ENCODE results near the gene UBE2G2. TPM values are rescaled to one million over a fixed set of nuclear protein-coding genes. Genes with fewer than 3 reads are reported as not detected.
A peak's percentile ranks its signal among the peaks of the same experiment; 100 is the strongest.

Gene UBE2G2
- total RNA-seq, 2 donors from 2014 or later, result 85.2 to 95.6 TPM

GRCh38 chr21:44760376-44760775 is 41.2 kb downstream of the UBE2G2 start:
- DNase-seq (no peak), ATAC-seq (replicated peaks in 1 of 2) (no peak)
- H3K36me3 Mint-ChIP-seq (ENCODE audit: insufficient read depth in 2 of 2), result no peaks in the 10 kb centered on the region
- H3K4me3 Mint-ChIP-seq, result no peak overlapping the region
- H3K27ac Mint-ChIP-seq, result no peak overlapping the region
- no peaks in the 10 kb centered on the region for H3K9me3 Mint-ChIP-seq
- H3K27me3 Mint-ChIP-seq (ENCODE audit: low read depth), result no peaks in the 10 kb centered on the region
- H3K4me1 Mint-ChIP-seq (ENCODE audit: low read depth), result peaks cover 4% of the 10 kb centered on the region

GRCh38 chr21:44759628-44760285 is 41.9 kb downstream of the UBE2G2 start:
- DNase-seq, result no peak
- Mint-ChIP-seq H3K9me3 (no peaks in the 10 kb centered on the region), H3K27me3 (ENCODE audit: low read depth) (no peaks in the 10 kb centered on the region), H3K36me3 (ENCODE audit: insufficient read depth in 2 of 2) (no peaks in the 10 kb centered on the region), H3K27ac (no peak overlapping the region), H3K4me1 (ENCODE audit: low read depth) (no peaks in the 10 kb centered on the region), H3K4me3 (no peak overlapping the region)
- ATAC-seq (replicated peaks in 1 of 2), result no peak

DNA sequence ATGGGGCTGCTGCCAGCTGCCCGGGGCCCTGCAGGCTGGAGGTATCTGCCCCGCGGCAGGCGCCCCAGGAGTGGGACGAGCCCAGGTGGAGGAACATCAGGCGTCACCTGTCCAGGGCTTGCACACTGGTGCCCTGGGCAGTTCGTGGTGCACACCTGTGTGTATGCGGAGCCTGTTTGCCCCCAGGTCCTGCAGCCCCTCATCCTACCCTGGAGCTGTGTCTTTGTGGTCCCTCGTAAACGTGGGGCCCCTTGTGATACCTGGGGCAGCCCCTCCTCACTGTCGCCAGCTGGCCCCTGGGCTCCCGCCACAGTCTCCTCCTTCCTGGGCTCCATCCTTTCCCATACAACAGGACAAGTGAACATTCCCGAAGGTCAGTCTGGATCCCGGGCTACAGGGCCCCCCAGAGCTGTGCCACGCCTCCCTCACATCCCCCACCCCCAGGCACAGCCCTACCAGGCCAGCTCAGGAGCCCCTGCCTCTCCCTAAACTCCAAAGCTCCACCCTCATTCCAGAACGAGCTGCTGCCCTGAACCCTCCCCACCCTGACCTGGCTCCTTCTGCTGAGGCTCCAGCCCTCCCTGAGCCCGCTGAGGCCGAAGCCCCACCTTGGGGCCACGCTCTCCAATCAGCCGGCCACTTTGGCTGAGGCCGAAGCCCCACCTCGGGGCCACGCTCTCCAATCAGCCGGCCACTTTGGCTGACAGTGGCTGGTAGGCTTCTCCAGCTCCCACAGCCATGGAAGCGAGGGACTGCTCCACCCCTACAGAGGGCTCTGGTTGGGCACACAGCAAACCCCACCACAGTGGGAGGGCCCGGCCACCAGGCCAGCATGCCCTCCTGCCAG is 42.6 kb downstream of the UBE2G2 start:
- Mint-ChIP-seq H3K9me3 (no peaks in the 10 kb centered on the region), H3K4me1 (ENCODE audit: low read depth) (no peaks in the 10 kb centered on the region), H3K4me3 (no peak overlapping the region), H3K36me3 (ENCODE audit: insufficient read depth in 2 of 2) (no peaks in the 10 kb centered on the region), H3K27ac (no peak overlapping the region), H3K27me3 (ENCODE audit: low read depth) (no peaks in the 10 kb centered on the region)
- ATAC-seq (replicated peaks in 1 of 2), result no peak
- no peak for DNase-seq

GRCh38 chr21:44758141-44758561 is 43.5 kb downstream of the UBE2G2 start:
- no peak for DNase-seq
- H3K27ac Mint-ChIP-seq, result no peak overlapping the region
- H3K9me3 Mint-ChIP-seq, result no peaks in the 10 kb centered on the region
- ATAC-seq (replicated peaks in 1 of 2), result no peak
- no peaks in the 10 kb centered on the region for H3K36me3 Mint-ChIP-seq (ENCODE audit: insufficient read depth in 2 of 2)
- no peak overlapping the region for H3K4me3 Mint-ChIP-seq
- no peaks in the 10 kb centered on the region for H3K4me1 Mint-ChIP-seq (ENCODE audit: low read depth)
- H3K27me3 Mint-ChIP-seq (ENCODE audit: low read depth), result no peaks in the 10 kb centered on the region

- H3K27ac Mint-ChIP-seq, result no peak overlapping the region
- H3K36me3 Mint-ChIP-seq (ENCODE audit: insufficient read depth in 2 of 2), result no peaks in the 10 kb centered on the region
- H3K4me3 Mint-ChIP-seq, result no peak overlapping the region
- H3K9me3 Mint-ChIP-seq, result no peaks in the 10 kb centered on the region
- DNase-seq (no peak), ATAC-seq (replicated peaks in 1 of 2) (no peak)
- no peaks in the 10 kb centered on the region for H3K27me3 Mint-ChIP-seq (ENCODE audit: low read depth)
- no peaks in the 10 kb centered on the region for H3K4me1 Mint-ChIP-seq (ENCODE audit: low read depth)
Measured at GRCh38 chr21:44757731-44758130, 43.9 kb downstream of the UBE2G2 start.

DNA sequence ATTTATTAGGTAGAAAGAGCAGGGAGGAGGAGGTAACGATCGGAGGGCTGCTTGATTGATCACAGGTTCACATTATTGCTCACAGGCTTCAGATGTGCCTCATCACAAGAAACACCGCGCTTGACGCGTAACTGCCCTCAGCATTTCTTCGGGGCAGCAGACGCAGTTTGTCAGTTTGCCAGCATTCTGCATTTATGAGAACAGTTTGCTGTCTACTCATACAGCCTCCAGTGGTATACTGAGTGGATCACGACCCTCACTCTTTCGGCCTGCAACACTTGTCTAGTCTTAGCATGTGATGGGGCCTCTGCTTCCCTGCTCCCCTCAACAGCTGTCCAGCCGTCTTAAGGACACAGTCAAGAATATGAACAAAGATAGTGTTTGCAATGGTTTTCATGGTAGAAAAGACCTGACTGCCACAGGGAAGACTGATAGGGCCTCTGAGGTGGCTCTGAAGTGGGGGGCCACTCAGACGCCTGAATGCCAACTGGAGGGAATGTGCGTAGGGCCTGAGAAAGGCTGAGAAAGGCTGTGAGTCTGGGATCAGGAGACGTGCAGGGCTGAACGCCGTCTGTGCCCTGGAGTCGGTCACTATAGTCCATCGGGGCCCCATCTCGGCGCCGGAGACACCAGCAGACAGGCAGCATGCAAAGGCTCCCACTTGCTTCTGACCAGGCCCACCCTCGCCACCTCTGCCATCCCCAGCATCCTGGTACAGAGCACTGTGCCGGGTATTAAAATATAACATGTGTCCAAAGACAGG is 45.0 kb downstream of the UBE2G2 start:
- ATAC-seq (replicated peaks in 1 of 2), result no peak
- Mint-ChIP-seq H3K27ac (no peak overlapping the region), H3K36me3 (ENCODE audit: insufficient read depth in 2 of 2) (no peaks in the 10 kb centered on the region), H3K4me1 (ENCODE audit: low read depth) (no peaks in the 10 kb centered on the region), H3K9me3 (no peaks in the 10 kb centered on the region), H3K4me3 (no peak overlapping the region), H3K27me3 (ENCODE audit: low read depth) (no peaks in the 10 kb centered on the region)
- DNase-seq, result no peak

GRCh38 chr21:44755227-44755626 is 46.4 kb downstream of the UBE2G2 start:
- DNase-seq, result peak in 1 of 2 donors; percentile 21
- H3K4me1 Mint-ChIP-seq (ENCODE audit: low read depth), result no peaks in the 10 kb centered on the region
- no peaks in the 10 kb centered on the region for H3K36me3 Mint-ChIP-seq (ENCODE audit: insufficient read depth in 2 of 2)
- H3K27me3 Mint-ChIP-seq (ENCODE audit: low read depth), result no peaks in the 10 kb centered on the region
- H3K9me3 Mint-ChIP-seq, result no peaks in the 10 kb centered on the region
- H3K27ac Mint-ChIP-seq, result no peak overlapping the region
- H3K4me3 Mint-ChIP-seq, result no peak overlapping the region
- ATAC-seq (replicated peaks in 1 of 2), result peak in 1 of 2 donors; percentile 47

DNA sequence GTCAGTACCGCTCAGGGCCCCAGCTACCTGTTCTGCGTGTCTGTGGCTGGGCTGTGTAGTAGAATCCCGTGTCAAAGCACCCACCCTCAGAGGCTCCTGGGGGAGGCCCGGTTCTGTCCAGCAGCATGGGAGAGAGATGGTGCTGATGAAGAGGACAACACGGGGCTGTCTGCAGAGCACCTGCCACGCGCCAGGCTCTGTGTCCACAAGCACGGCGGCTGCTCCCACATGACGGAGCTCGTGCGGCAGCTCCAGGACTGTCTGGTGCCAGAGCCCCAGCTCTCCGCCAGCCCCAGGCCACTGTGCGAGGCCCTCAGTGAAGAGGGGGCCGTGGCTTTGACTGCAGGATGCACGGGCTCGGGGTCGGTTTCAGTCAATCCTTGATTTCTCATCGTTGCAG is 48.3 kb downstream of the UBE2G2 start:
- ATAC-seq (replicated peaks in 1 of 2) (no peak), DNase-seq (no peak)
- no peaks in the 10 kb centered on the region for H3K9me3 Mint-ChIP-seq
- no peak overlapping the region for H3K27ac Mint-ChIP-seq
- H3K27me3 Mint-ChIP-seq (ENCODE audit: low read depth), result no peaks in the 10 kb centered on the region
- no peaks in the 10 kb centered on the region for H3K36me3 Mint-ChIP-seq (ENCODE audit: insufficient read depth in 2 of 2)
- H3K4me3 Mint-ChIP-seq, result no peak overlapping the region
- H3K4me1 Mint-ChIP-seq (ENCODE audit: low read depth), result no peaks in the 10 kb centered on the region

- no peaks in the 10 kb centered on the region for H3K36me3 Mint-ChIP-seq (ENCODE audit: insufficient read depth in 2 of 2)
Measured at GRCh38 chr21:44752671-44753235, 48.9 kb downstream of the UBE2G2 start.

GRCh38 chr21:44751799-44752636 is 49.6 kb downstream of the UBE2G2 start:
- ATAC-seq (replicated peaks in 1 of 2), result no peak
- H3K9me3 Mint-ChIP-seq, result no peaks in the 10 kb centered on the region

More at GRCh38 chr21:44752671-44753235, 48.9 kb downstream of the UBE2G2 start:
- DNase-seq (no peak), ATAC-seq (replicated peaks in 1 of 2) (no peak)
- no peaks in the 10 kb centered on the region for H3K27me3 Mint-ChIP-seq (ENCODE audit: low read depth)
- H3K4me3 Mint-ChIP-seq, result no peak overlapping the region
- no peaks in the 10 kb centered on the region for H3K4me1 Mint-ChIP-seq (ENCODE audit: low read depth)
- H3K9me3 Mint-ChIP-seq, result no peaks in the 10 kb centered on the region
- no peak overlapping the region for H3K27ac Mint-ChIP-seq

GRCh38 chr21:44751186-44751798 is 50.3 kb downstream of the UBE2G2 start:
- ATAC-seq (replicated peaks in 1 of 2), result no peak
- Mint-ChIP-seq H3K27me3 (ENCODE audit: low read depth) (no peaks in the 10 kb centered on the region), H3K4me1 (ENCODE audit: low read depth) (no peaks in the 10 kb centered on the region), H3K36me3 (ENCODE audit: insufficient read depth in 2 of 2) (no peaks in the 10 kb centered on the region), H3K9me3 (no peaks in the 10 kb centered on the region), H3K4me3 (no peak overlapping the region), H3K27ac (no peak overlapping the region)
- DNase-seq, result no peak

More at GRCh38 chr21:44751799-44752636, 49.6 kb downstream of the UBE2G2 start:
- H3K27ac Mint-ChIP-seq, result no peak overlapping the region
- no peak for DNase-seq
- H3K4me1 Mint-ChIP-seq (ENCODE audit: low read depth), result no peaks in the 10 kb centered on the region
- no peak overlapping the region for H3K4me3 Mint-ChIP-seq
- no peaks in the 10 kb centered on the region for H3K36me3 Mint-ChIP-seq (ENCODE audit: insufficient read depth in 2 of 2)
- H3K27me3 Mint-ChIP-seq (ENCODE audit: low read depth), result no peaks in the 10 kb centered on the region

DNA sequence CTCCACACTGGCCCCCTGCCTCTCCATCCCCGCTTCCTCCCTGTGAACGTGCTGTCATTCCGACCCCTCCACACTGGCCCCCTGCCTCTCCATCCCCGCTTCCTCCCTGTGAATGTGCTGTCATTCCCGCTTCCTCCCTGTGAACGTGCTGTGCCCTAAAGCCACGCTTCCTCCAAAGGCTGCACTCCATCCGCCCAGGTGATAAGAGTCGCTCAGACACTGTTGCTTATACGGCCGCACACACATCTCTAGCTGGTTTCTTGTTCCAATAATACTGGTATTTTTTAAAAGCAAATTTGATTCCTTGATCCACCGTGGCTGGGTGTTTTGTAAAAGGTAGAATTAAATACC is 51.0 kb downstream of the UBE2G2 start:
- Mint-ChIP-seq H3K27me3 (ENCODE audit: low read depth) (no peaks in the 10 kb centered on the region), H3K4me1 (ENCODE audit: low read depth) (no peaks in the 10 kb centered on the region), H3K27ac (no peak overlapping the region), H3K4me3 (no peak overlapping the region), H3K36me3 (ENCODE audit: insufficient read depth in 2 of 2) (no peaks in the 10 kb centered on the region), H3K9me3 (no peaks in the 10 kb centered on the region)
- no peak for ATAC-seq (replicated peaks in 1 of 2)
- DNase-seq, result no peak

Measured in activated T-cell treated with anti-CD3 and anti-CD28 coated beads, Interleukin-2, amount 50 U/mL, for 72 hours (primary cell).